ENCODE results near the gene PHACTR3.

The PHACTR3 gene

GRCh38 chr20:59718751-59719150 lies 114.4 kb downstream of the PHACTR3 start:
- ChIA-PET POLR2A (no interaction called here), CTCF (no interaction called here)
- DNase-seq (ENCODE audit: low read depth, low spot score), result no peak
- no peak overlapping the region for H3K4me3 ChIP-seq (ENCODE audit: low read depth, low read length)
- no peak for TF ChIP-seq CTCF (IDR thresholded peaks at IDR 0.05; ENCODE audit: insufficient read depth, low read length, missing control alignments)

GRCh38 chr20:59720013-59720412 lies 115.7 kb downstream of the PHACTR3 start:
- no peak overlapping the region for H3K4me3 ChIP-seq (ENCODE audit: low read depth, low read length)
- CTCF ChIA-PET, result no interaction called here
- POLR2A ChIA-PET, result no interaction called here

GRCh38 chr20:59721386-59721785 lies 117.0 kb downstream of the PHACTR3 start:
- ChIA-PET CTCF (no interaction called here), POLR2A (no interaction called here)
- no peak overlapping the region for H3K4me3 ChIP-seq (ENCODE audit: low read depth, low read length)
- DNase-seq (ENCODE audit: low read depth, low spot score), result no peak
- no peak for TF ChIP-seq CTCF (IDR thresholded peaks at IDR 0.05; ENCODE audit: insufficient read depth, low read length, missing control alignments)

More at GRCh38 chr20:59720013-59720412, 115.7 kb downstream of the PHACTR3 start:
- no peak for TF ChIP-seq CTCF (IDR thresholded peaks at IDR 0.05; ENCODE audit: insufficient read depth, low read length, missing control alignments)
- no peak for DNase-seq (ENCODE audit: low read depth, low spot score)

GRCh38 chr20:59723108-59723500 lies 118.8 kb downstream of the PHACTR3 start:
- H3K4me3 ChIP-seq (ENCODE audit: low read depth, low read length), result no peak overlapping the region
- ChIA-PET POLR2A (interaction anchor here (0.6 kb wide), 1 partner anchor 226 kb away, joined by 3 read pairs; no protein-coding TSS in a partner anchor), CTCF (no interaction called here)
- no peak for DNase-seq (ENCODE audit: low read depth, low spot score)
- TF ChIP-seq CTCF (IDR thresholded peaks at IDR 0.05; ENCODE audit: insufficient read depth, low read length, missing control alignments), result no peak

GRCh38 chr20:59723607-59724456 lies 119.5 kb downstream of the PHACTR3 start:
- ChIA-PET CTCF (no interaction called here), POLR2A (interaction anchor here (0.6 kb wide), 1 partner anchor 225 kb away, joined by 3 read pairs; no protein-coding TSS in a partner anchor)
- DNase-seq (ENCODE audit: low read depth, low spot score), result no peak
- no peak for TF ChIP-seq CTCF (IDR thresholded peaks at IDR 0.05; ENCODE audit: insufficient read depth, low read length, missing control alignments)
- H3K4me3 ChIP-seq (ENCODE audit: low read depth, low read length), result no peak overlapping the region

GRCh38 chr20:59724457-59725366 lies 120.4 kb downstream of the PHACTR3 start:
- POLR2A ChIA-PET, result no interaction called here
- no peak for TF ChIP-seq CTCF (IDR thresholded peaks at IDR 0.05; ENCODE audit: insufficient read depth, low read length, missing control alignments)
- no peak overlapping the region for H3K4me3 ChIP-seq (ENCODE audit: low read depth, low read length)
- CTCF ChIA-PET, result no interaction called here
- no peak for DNase-seq (ENCODE audit: low read depth, low spot score)
